K562 (cell line): Measurements from ENCODE around the gene TMEM120B. TPM values are rescaled to one million over a fixed set of nuclear protein-coding genes. Genes with fewer than 3 reads are reported as not detected.

Experiments used
- ATAC-seq: fragments of 200-7000 bp; cut with Tn5 transposase; 3 replicates; pipeline ENCODE4 v1.9.1; 2020; ENCODE audit warnings: moderate library complexity
- BruUV-seq: library from RNA; stranded (reverse); fragments of 400-500 nt; replicated peaks from 2 replicates; lab custom pipeline; 2021; lab: Mats Ljungman, UMichigan
- CTCF ChIA-PET: fragments of 300-600 bp; formaldehyde crosslinking; extraction: SDS; loops from one replicate; lab custom pipeline; 2021; ENCODE audit warnings: low intra/inter-chr PET ratio; lab: Yijun Ruan, JAX
- POLR2A ChIA-PET: fragments of 300-600, 350-650 bp; sonication (Branson Sonifier 250); formaldehyde crosslinking; extraction: SDS; loops from one replicate; lab custom pipeline; 2021; ENCODE audit warnings: antibody characterized with exemption, inconsistent platforms; lab: Yijun Ruan, JAX
- DNase-seq, 4 experiments: peaks; one replicate each; pipeline versions ENCODE4 v3.0.0 to v3.0.0-alpha.2; 2011 to 2018; ENCODE audit warnings: low spot score in 3 of 4, mixed read lengths in 3 of 4; ENCODE audit errors: extremely low read depth in 1 of 4
- FAIRE-seq: peaks from 2 replicates; lab custom pipeline; 2011; peaks lifted over from hg19 to GRCh38; lab: Jason Lieb, UNC
- H2AFZ ChIP-seq: 2 replicates; pipeline ENCODE4 v1.6.0; 2011; ENCODE audit warnings: low read depth, low read length, control low read depth, inconsistent platforms
- H3K27ac ChIP-seq: fragments of 200-600 bp; 3 replicates; pipeline ENCODE4 v1.8.0; 2011; ENCODE audit warnings: low read depth, mild to moderate bottlenecking, control low read depth, inconsistent platforms, low read length, moderate library complexity, mixed read lengths; ENCODE audit errors: extremely low read depth
- H3K27me3 ChIP-seq, 2 experiments: fragments of 300-600 bp in 1 of 2; 2 replicates in 1 of 2; 3 replicates in 1 of 2; pipeline versions ENCODE4 v1.6.0 to v1.8.0; 2011; ENCODE audit warnings: inconsistent platforms in 2 of 2, low read length in 2 of 2, mild to moderate bottlenecking in 1 of 2, mixed read lengths in 1 of 2, moderate library complexity in 1 of 2; ENCODE audit not compliant: control insufficient read depth in 2 of 2, insufficient read depth in 2 of 2
- H3K36me3 ChIP-seq: fragments of 300-600 bp; 3 replicates; pipeline ENCODE4 v1.8.0; 2011; ENCODE audit warnings: mild to moderate bottlenecking, low read length, inconsistent platforms; ENCODE audit not compliant: control insufficient read depth, insufficient read depth
- H3K4me1 ChIP-seq, 2 experiments: fragments of 200-600 bp in 1 of 2; replicated peaks in 1 of 2; 2 replicates in 1 of 2; 3 replicates in 1 of 2; pipeline versions ENCODE4 v1.5.1 to v1.8.0; 2011; ENCODE audit warnings: inconsistent platforms in 2 of 2, low read length in 2 of 2, mild to moderate bottlenecking in 1 of 2, mixed read lengths in 1 of 2, moderate library complexity in 1 of 2; ENCODE audit not compliant: control insufficient read depth in 2 of 2, insufficient read depth in 2 of 2
- H3K4me2 ChIP-seq: 2 replicates; pipeline ENCODE4 v1.6.1; 2011; ENCODE audit warnings: low read length, control low read depth, inconsistent platforms, mixed read lengths; ENCODE audit not compliant: insufficient read depth
- H3K4me3 ChIP-seq: fragments of 200-600 bp; sonication (generic), shearing (Covaris generic); 2 replicates; pipeline ENCODE4 v1.5.1; 2016; ENCODE audit warnings: control low read depth, inconsistent platforms
- H3K79me2 ChIP-seq: fragments of 200-600 bp; 3 replicates; pipeline ENCODE4 v1.8.0; 2011; ENCODE audit warnings: low read length, inconsistent platforms; ENCODE audit not compliant: control insufficient read depth, insufficient read depth
- H3K9ac ChIP-seq, 2 experiments: 2 replicates each; pipeline versions ENCODE4 v1.6.0 to v1.6.1; 2011; ENCODE audit warnings: low read depth in 2 of 2, low read length in 2 of 2, control low read depth in 1 of 2, inconsistent platforms in 1 of 2, mild to moderate bottlenecking in 1 of 2, mixed read lengths in 1 of 2; ENCODE audit not compliant: insufficient read depth in 1 of 2
- H3K9me1 ChIP-seq: one replicate; pipeline ENCODE4 v1.6.0; 2011; ENCODE audit warnings: inconsistent platforms, mild to moderate bottlenecking, low read length, moderate library complexity; ENCODE audit not compliant: control insufficient read depth, insufficient read depth
- H3K9me3 ChIP-seq: replicated peaks from 2 replicates; pipeline ENCODE4 v1.5.1; 2011; ENCODE audit warnings: low read depth, low read length, inconsistent platforms; ENCODE audit not compliant: control insufficient read depth, insufficient read depth
- H4K20me1 ChIP-seq: replicated peaks from 2 replicates; pipeline ENCODE4 v1.6.1; 2011; ENCODE audit warnings: low read length, inconsistent platforms, mixed read lengths; ENCODE audit not compliant: control insufficient read depth, insufficient read depth
- BRD9 ChIP-seq: fragments of 450-650 bp; IDR thresholded peaks from 2 replicates; pipeline ENCODE4 v1.6.1; 2018; ENCODE audit warnings: low read depth; ENCODE audit not compliant: partially characterized antibody
- FUS ChIP-seq: fragments of 200-400 bp; formaldehyde crosslinking; optimal IDR thresholded peaks from 2 replicates; pipeline ENCODE3; 2017; ENCODE audit warnings: low read depth, low read length
- MITF ChIP-seq: IDR thresholded peaks from 2 replicates; pipeline ENCODE4 v1.6.1; 2014; ENCODE audit warnings: antibody characterized with exemption
- SOX6 ChIP-seq: fragments of 450-650 bp; IDR thresholded peaks from 2 replicates; pipeline ENCODE4 v1.6.1; 2014; ENCODE audit warnings: mild to moderate bottlenecking
- SRSF3 ChIP-seq: fragments of 200-400 bp; formaldehyde crosslinking; IDR thresholded peaks from 2 replicates; pipeline ENCODE4 v1.6.1; 2016; ENCODE audit warnings: mild to moderate bottlenecking, low read length, moderate library complexity; ENCODE audit not compliant: insufficient read depth
- TEAD4 ChIP-seq, 2 experiments: sonication (generic) in 1 of 2; formaldehyde crosslinking in 1 of 2; IDR thresholded peaks; 2 replicates each; pipeline versions ENCODE4 v1.6.1 to v1.8.0; 2012 to 2022; ENCODE audit warnings: borderline replicate concordance in 1 of 2, inconsistent platforms in 1 of 2, low read length in 1 of 2, mild to moderate bottlenecking in 1 of 2, missing genetic modification reagents in 1 of 2
- ZKSCAN3 ChIP-seq: fragments of 250-450 bp; sonication (Bioruptor Pico); IDR thresholded peaks from 2 replicates; pipeline ENCODE4 v1.4.0; 2020
- ZKSCAN8 ChIP-seq: fragments of 200-800 bp; sonication (Bioruptor generic); IDR thresholded peaks from 2 replicates; pipeline ENCODE4 v1.6.1; 2016; ENCODE audit warnings: missing genetic modification characterization, missing compliant biosample characterization
- ZNF184 ChIP-seq: sonication (generic); formaldehyde crosslinking; IDR thresholded peaks from 2 replicates; pipeline ENCODE4 v1.5.0; 2020; ENCODE audit warnings: missing genetic modification reagents
- ZNF584 ChIP-seq: fragments of 200-800 bp; sonication (Bioruptor generic); IDR thresholded peaks from 2 replicates; pipeline ENCODE4 v1.6.1; 2016; ENCODE audit warnings: low read depth, mild to moderate bottlenecking, missing genetic modification characterization, missing compliant biosample characterization
- WGBS: fragments of 100-300 bp; shearing (Covaris generic); methylation state at CpG from one replicate; pipeline ENCODE4 v1.1.6; 2016; ENCODE audit warnings: low coverage, mixed read lengths; ENCODE audit not compliant: insufficient coverage; ENCODE audit errors: missing lambda C conversion rate; 5-methylcytosine and 5-hydroxymethylcytosine counted together
- in situ Hi-C: fragments of 300-500 bp; cut with MboI; formaldehyde crosslinking; loops from 4 replicates; pipeline ENCODE4 v1.15.0; 2018; ENCODE audit warnings: inconsistent platforms, mixed read lengths
- intact Hi-C: fragments of 100-400 bp; cut with micrococcal nuclease; formaldehyde crosslinking; loops from 2 replicates; pipeline ENCODE4 v1.14.2; 2022
- polyA plus RNA-seq, 8 experiments: library from polyadenylated mRNA; depleted of rRNA in 4 of 8; stranded (reverse) in 5 of 8; unstranded in 3 of 8; fragments of >200 nt; fragmentation: Nextera tagmentation in 2 of 8; fragmentation: Illumina TruSeq in 1 of 8; extraction: Ambion mirVana in 2 of 8; extraction: Trizol in 1 of 8; gene quantifications; 2 replicates each; pipeline versions ENCODE4 v1.2.1 to v1.2.3, GENCODE V29; 2011 to 2014; ENCODE audit warnings: inconsistent platforms in 1 of 8, missing spikeins in 1 of 8
- total RNA-seq, 7 experiments: library from RNA; depleted of rRNA in 6 of 7; stranded (reverse); fragments of >200 nt in 6 of 7; fragmentation: Illumina TruSeq in 2 of 7; extraction: Trizol in 2 of 7; gene quantifications; 2 replicates each; pipeline versions ENCODE4 v1.2.1 to v1.2.3, GENCODE V29; 2011 to 2021; ENCODE audit warnings: low replicate concordance in 1 of 7
- TF ChIP-seq, protein P1 (sequence below): sonication (generic); formaldehyde crosslinking; IDR thresholded peaks from 2 replicates; pipeline ENCODE4 v1.8.1; 2022; ENCODE audit warnings: missing genetic modification reagents
- TF ChIP-seq, protein P2 (sequence below): fragments of 450-650 bp; IDR thresholded peaks from 2 replicates; pipeline ENCODE4 v1.6.1; 2017; ENCODE audit warnings: mild to moderate bottlenecking, moderate library complexity
- TF ChIP-seq, protein P3 (sequence below), 2 experiments: IDR thresholded peaks; 2 replicates each; pipeline ENCODE4 v1.6.1; 2011; ENCODE audit warnings: borderline replicate concordance in 1 of 2, control low read depth in 1 of 2, low read depth in 1 of 2, low read length in 1 of 2, mild to moderate bottlenecking in 1 of 2, mixed read lengths in 1 of 2, moderate library complexity in 1 of 2; ENCODE audit not compliant: insufficient read depth in 1 of 2, insufficient read length in 1 of 2, poor library complexity in 1 of 2, severe bottlenecking in 1 of 2; ENCODE audit errors: extremely low read depth in 1 of 2

Gene TMEM120B
- total and polyA plus RNA-seq, 9 of the 15 experiments (the other 6 are each of a cell fraction or from before 2014, with no cell fraction given), result 1.7 to 18.6 (median 7.4) TPM

- no peak for FAIRE-seq
- H2AFZ ChIP-seq, result no peak overlapping the region
- WGBS, result 93% methylated on average over 8 of the region's 14 CpGs
- in situ Hi-C loops, result no loop called here
- ChIA-PET CTCF (interaction anchor here (0.6 to 5.5 kb wide), 2 partner anchors 19 to 75 kb away, joined by 3 to 73 read pairs; partner anchors contain the start of gene RHOF), POLR2A (interaction anchor here (12.1 kb wide), 1 partner anchor 19 kb away, joined by 194 read pairs; the partner anchor contains the start of gene RHOF)
- H3K36me3 ChIP-seq, result peaks cover 85% of the 10 kb centered on the region
- DNase-seq, result no peak
- H3K9me3 ChIP-seq, result no peaks in the 10 kb centered on the region
- H3K9me1 ChIP-seq, result no peaks in the 10 kb centered on the region
- H3K27me3 ChIP-seq, result no peaks in the 10 kb centered on the region
- peaks cover 22 to 50% of the 10 kb centered on the region in 2 experiments for H3K4me1 ChIP-seq
- no peak for ATAC-seq
- no peak overlapping the region for H3K4me3 ChIP-seq
- H3K27ac ChIP-seq, result no peak overlapping the region
- TF ChIP-seq TEAD4 (IDR thresholded peaks at IDR 0.05; ENCODE audit: low read length) (no peak), TEAD4 (CRISPR knock-in tag; IDR thresholded peaks at IDR 0.05; ENCODE audit: borderline replicate concordance) (no peak), FUS (no peak), ZNF184 (CRISPR knock-in tag) (no peak), ZKSCAN8 (no peak), BRD9 (no peak), ZNF584 (CRISPR knock-in tag) (no peak), SOX6 (no peak), SRSF3 (no peak), ZKSCAN3 (no peak), MITF (no peak)
- TF ChIP-seq, protein P1, sequence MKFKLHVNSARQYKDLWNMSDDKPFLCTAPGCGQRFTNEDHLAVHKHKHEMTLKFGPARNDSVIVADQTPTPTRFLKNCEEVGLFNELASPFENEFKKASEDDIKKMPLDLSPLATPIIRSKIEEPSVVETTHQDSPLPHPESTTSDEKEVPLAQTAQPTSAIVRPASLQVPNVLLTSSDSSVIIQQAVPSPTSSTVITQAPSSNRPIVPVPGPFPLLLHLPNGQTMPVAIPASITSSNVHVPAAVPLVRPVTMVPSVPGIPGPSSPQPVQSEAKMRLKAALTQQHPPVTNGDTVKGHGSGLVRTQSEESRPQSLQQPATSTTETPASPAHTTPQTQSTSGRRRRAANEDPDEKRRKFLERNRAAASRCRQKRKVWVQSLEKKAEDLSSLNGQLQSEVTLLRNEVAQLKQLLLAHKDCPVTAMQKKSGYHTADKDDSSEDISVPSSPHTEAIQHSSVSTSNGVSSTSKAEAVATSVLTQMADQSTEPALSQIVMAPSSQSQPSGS (CRISPR knock-in tag), result no peak
- TF ChIP-seq, protein P2, sequence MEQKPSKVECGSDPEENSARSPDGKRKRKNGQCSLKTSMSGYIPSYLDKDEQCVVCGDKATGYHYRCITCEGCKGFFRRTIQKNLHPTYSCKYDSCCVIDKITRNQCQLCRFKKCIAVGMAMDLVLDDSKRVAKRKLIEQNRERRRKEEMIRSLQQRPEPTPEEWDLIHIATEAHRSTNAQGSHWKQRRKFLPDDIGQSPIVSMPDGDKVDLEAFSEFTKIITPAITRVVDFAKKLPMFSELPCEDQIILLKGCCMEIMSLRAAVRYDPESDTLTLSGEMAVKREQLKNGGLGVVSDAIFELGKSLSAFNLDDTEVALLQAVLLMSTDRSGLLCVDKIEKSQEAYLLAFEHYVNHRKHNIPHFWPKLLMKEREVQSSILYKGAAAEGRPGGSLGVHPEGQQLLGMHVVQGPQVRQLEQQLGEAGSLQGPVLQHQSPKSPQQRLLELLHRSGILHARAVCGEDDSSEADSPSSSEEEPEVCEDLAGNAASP, result no peak
- TF ChIP-seq, protein P3, sequence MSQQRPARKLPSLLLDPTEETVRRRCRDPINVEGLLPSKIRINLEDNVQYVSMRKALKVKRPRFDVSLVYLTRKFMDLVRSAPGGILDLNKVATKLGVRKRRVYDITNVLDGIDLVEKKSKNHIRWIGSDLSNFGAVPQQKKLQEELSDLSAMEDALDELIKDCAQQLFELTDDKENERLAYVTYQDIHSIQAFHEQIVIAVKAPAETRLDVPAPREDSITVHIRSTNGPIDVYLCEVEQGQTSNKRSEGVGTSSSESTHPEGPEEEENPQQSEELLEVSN (IDR thresholded peaks at IDR 0.05; ENCODE audit: borderline replicate concordance in 1 of 2, extremely low read depth in 1 of 2, insufficient read depth in 1 of 2, insufficient read length in 1 of 2, low read depth in 1 of 2, low read length in 1 of 2, poor library complexity in 1 of 2, severe bottlenecking in 1 of 2), result no peak
- no peak overlapping the region for H3K4me2 ChIP-seq
- no TSS peak for BruUV-seq
- H4K20me1 ChIP-seq, result peaks cover 24% of the 10 kb centered on the region
- peaks cover 47% of the 10 kb centered on the region for H3K79me2 ChIP-seq
- H3K9ac ChIP-seq, result no peak overlapping the region
- intact Hi-C loops, result loop anchor here (2.0 kb wide), 1 partner anchor 75 kb away; the partner anchor contains the start of gene PSMD9
Observed at GRCh38 chr12:121813951-121814350, 101.4 kb downstream of the TMEM120B start.
